HG03469 (cell line): ENCODE measurements around the gene SUPT3H.
"Not testable (repeated sequence)": the region's sequence is repeated elsewhere in the genome, so short reads cannot be mapped to it uniquely, and the experiment has no call there.

Experiments used
- ATAC-seq: cut with Tn5 transposase; IDR thresholded peaks from one replicate; pipeline ENCODE4 v1.9.1; 2021; ENCODE audit warnings: mild to moderate bottlenecking, moderate library complexity, moderate number of reproducible peaks; ENCODE audit not compliant: unreplicated experiment

SUPT3H gene

DNA sequence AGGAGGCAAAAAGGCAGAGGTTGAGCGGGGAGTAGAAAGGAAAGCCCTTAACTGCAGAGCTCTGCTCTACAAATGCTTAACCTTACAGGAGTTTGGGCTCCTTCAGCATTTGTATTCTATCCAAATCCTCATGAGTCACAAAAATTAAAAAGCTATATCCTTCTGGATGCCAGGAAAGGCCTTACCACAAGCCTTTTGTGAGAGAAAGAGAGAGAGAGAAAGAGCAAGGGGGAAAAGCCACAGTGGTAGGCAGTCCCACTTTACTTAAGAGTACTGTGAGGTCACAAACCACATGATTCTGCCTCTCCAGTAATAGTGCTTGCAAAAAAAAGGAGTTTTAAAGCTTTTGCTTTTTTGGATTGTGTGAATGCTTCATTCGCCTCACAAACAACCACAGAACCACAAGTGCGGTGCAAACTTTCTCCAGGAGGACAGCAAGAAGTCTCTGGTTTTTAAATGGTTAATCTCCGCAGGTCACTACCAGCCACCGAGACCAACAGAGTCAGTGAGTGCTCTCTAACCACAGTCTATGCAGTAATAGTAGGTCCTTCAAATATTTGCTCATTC is 49.7 kb downstream of the SUPT3H start, which contains the start of gene RUNX2:
Gene RUNX2 (plus strand): TSS at position 375 of the 567 bp plus-strand sequence. CDS start 397 bp downstream, outside the sequence.
- ATAC-seq, result no peak

DNA sequence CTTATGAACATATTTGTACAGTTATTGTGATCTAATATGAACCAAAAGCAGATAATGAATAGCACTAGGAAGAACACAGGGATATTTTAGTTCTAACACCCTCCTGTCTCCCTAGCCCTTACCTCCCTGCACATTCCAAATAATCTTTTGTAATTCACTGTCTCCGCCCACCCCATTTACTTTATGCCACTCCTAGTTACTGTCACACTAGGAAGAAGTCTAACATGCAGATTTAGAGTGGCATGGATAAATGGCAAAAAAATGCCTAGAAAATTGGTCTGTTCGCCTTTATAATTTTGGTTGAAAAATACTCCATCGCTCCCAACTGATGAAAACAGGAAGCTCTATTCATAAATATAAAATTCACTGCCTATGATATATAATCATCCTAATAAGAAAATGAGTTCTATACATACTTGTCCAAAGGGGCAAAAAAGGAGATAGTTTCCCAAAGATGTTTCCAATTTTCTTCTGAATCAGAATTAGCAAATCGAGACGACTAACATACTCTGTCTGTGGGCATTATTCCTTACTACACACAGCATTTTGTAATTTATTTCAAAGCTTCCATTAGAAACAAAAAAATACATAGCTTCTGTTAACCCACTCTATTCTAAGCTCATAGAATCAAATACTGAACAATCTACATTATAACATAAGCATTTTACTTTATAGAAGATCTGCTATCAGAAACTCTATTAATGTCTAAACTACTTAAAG is 50.9 kb downstream of the SUPT3H start:
- no peak for ATAC-seq

DNA sequence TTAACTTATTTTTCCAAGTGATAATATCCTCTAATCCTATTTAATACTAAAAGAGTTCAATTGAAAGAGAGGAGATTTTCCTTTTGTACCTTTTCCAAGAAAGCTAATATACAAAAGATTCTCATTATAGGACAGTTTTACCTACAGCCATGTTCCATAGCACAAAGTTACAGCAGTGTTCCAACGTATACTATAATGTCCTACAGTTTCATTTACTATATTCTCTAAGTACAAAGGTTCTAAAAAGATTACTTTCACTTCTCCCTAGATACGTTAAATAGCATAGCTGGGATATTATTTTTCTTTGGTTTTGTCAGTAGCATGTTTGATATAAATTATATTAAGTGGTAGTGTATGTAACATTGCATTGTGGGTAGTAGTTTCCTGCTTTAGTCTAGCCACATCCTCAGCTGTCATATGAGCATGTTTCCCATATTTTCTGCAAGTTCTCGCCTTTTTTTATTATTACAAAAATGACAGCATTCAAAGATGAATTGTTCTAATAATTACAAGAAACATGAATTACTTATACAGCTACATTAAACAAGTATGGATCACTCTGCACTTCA is 54.0 kb downstream of the SUPT3H start:
- no peak for ATAC-seq

DNA sequence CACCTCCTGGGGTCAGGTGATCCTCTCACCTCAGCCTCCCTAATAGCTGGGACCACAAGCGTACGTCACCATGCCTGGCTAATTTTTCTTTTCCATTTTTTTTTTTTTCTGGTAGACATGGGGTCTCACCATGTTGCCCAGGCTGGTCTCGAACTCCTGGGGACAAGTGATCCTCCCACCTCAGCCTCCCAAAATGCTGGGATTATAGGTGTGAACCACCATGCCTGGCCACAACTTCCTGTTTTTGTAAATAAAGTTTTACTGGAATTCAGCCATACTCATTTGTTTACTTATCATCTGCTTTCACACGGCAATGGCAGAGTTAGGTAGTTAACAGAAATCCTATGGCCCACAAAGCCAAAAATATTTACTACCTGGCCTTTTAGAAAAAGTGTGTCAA is 57.4 kb downstream of the SUPT3H start:
- no peak for ATAC-seq

DNA sequence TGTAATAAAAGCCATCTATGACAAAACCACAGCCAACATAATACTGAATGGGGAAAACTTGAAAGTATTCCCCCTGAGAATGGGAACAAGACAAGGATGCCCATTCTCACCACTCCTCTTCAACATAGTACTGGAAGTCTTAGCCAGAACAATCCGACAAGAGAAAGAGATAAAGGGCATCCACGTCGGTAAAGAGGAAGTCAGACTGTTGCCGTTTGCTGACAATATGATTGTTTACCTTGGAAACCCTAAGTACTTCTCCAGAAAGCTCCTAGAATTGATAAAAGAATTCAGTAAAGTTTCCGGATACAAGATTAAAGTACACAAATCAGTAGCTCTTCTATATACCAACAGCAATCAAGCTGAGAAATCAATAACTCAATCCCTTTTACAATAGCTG is 63.6 kb downstream of the SUPT3H start:
- no peak for ATAC-seq

DNA sequence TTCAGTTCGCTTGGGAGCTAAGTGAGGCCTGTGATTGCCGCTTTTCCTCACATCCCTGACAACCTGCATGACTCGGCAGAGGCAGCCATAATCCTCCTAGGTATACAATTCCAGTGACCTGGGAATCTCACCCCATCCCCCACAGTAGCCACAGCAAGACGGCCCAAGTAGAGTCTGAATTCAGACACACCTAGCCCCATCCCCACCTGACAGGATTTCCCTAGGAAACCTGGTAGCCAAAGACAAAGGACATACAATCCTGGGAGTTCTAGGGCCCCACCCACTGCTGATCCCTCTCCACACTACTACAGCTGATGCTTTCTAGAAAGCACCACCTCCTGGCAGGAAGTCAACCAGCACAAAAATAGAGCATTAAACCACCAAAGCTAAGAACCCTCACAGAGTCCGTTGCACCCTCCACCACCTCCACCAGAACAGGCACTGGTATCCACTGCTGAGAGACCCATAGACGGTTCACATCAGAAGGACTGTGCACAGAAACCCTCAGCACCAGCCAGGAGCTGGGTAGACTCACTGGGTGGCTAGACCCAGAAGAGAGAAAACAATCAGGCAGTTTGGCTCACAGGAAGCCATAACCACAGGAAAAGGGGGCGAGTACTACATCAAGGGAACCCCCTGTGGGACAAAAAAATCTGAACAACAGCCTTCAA is 67.5 kb downstream of the SUPT3H start:
- ATAC-seq, result no peak

DNA sequence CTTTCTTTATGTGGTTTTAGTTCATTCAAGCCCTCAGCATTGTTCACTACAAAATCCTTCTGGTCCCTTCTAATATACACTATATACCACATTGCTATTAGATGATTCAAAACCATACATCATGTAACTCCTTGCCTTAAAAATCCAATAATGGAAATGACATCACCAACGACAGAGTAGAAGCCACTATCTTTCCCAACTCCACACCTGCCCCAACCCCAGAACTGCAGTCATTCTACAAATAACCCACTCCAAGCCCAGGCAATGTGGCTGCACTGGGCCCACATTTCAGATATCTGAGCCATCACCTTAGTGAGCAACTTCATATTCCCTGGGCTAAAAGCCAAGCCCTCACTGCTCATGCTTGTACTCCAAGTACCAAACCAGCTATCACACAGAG is 72.2 kb downstream of the SUPT3H start:
- ATAC-seq, result no peak

DNA sequence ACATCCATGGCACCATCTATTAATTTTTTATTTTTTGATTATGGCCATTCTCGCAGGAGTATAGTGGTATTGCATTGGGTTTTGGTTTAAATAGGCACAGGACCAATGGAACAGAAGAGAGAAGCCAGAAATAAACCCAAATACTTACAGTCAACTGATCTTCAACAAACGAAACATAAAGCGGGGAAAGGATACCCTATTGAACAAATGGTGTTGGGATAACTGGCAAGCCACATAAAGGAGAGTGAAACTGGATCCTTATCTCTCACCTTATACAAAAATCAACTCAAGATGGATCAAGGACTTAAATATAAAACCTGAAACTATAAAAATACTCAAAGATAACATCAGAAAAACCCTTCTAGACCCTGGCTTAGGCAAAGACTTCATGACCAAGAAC is 74.9 kb downstream of the SUPT3H start:
- no peak for ATAC-seq

DNA sequence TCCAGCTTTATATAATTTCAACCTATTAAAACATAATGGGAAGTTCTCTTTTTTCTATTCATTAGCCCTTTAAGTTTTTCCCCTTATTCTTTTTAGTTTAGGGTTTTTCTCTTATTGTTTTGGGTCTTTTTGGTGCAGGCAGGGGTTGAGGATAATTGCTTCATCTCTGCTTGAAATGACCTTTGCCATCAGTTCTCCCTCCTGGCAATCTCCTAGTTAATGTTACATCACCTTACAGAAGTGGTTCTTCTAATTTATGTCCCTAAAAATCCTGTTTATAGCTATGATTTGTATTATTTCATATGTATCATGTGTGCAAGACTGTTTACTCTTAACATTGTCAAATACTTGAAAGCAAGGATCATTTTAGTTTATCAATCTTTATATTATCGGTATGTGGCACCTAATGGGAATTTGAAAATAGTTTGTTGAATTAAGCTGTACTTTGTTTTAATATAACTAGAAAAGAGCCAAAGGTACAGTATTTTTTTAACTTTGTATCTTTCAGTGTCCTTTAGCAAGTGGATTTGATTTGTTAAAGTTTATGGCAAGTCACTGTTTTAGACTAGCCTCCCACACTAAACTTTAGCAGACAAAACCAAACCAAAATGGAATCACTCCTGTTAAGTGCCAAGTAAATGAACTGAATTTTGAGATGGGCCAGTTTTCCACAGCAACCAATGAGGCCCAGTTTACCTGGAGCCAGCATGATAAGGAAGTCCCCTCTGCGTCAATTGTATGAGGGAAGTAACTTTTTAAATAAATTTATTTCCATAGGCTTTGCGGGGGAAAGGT is 76.2 kb downstream of the SUPT3H start:
- ATAC-seq, result no peak

DNA sequence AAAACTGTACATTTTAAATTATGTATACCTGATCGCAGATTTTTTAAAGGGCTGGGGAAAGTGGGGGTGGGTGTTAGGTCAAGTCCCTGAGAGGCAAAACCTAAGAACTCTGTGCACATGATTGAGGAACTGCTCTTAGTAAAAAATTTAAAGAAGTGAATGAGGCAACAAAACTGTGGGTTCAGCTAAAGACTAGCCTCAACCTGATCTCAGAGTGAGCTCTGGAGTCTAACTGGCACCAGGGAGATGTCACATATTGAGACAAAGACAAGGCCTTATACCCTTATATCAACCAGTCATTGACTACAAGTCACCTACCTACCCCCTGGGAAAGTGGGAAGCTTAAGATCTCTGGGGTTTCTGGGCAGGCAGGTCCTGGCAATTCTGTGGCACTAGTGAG is 77.0 kb downstream of the SUPT3H start:
- ATAC-seq, result no peak

DNA sequence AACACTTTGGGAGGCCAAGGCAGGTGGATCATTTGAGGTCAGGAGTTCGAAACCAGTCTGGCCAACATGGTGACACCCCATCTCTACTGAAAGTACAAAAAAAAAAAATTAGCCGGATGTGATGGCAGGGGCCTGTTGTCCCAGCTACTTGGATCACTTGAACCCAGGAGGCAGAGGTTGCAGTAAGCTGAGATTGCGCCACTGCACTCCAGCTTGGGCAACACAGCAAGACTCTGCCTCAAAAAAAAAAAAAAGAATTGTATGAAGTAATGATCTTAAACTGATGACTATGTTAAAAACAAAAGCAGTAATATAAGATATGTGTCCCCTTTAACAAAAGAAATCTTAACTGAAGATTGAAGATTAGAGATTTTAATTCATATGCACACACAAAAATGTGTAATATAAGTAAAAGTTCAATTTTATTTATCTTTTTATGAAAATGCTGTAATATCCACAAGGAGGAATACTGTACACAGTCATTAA is 78.6 kb downstream of the SUPT3H start:
- no peak for ATAC-seq

DNA sequence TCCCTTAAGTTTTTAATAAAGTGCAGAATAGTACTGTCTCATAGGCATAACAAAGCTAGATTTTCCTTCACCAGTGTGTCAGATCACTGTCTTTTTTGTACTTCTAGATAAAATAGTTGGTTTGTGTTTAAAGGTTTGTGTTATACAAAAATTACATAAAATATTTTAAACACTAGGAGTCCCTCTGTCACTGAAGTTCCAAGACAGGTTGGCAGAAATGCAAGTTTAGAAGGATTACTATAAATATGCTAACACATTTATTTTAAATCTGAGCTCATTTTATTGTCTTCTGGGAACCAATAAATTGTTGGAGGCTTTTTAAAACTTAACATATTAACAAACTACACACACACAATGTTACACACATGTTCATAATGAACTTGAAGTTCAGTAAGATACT is 80.4 kb downstream of the SUPT3H start:
- no peak for ATAC-seq

DNA sequence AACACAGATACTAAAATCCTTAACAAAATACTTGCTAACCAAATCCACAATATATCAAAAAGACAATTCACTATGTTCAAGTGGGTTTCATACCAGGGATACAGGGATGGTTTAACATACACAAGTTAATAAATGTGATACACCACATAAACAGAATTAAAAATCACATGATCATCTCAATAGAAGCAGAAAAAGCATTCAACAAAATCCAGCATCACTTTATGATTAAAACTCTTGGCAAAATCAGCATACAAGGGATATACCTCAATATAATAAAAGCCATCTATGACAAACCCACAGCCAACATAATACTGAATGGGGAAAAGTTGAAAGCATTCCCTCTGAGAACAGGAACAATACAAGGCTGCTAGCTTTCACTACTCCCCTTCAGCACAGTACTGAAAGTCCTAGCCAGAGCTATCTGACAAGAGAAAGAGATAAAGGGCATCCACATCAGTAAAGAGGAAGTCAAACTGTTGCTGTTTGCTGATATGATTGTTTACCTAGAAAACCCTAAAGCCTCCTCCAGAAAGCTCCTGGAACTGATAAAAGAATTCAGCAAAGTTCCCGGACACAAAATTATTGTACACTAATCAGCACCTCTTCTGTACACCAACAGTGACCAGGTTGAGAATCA is 83.6 kb downstream of the SUPT3H start:
- ATAC-seq, result not testable (repeated sequence)

DNA sequence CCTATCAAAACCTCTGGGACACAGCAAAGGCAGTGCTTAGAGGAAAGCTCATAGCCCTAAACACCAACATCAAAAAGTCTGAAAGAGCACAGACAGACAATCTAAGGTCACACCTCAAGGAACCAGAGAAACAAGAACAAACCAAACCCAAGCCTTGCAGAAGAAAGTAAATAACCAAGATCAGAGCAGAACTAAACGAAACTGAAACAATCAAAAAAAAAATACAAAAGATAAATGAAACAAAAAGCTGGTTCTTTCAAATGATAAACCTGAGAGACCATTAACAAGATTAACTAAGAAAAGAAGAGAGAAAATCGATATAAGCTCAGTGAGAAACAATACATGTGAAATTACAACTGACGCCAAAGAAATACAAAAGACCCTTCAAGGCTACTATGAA is 84.4 kb downstream of the SUPT3H start:
- ATAC-seq, result no peak

DNA sequence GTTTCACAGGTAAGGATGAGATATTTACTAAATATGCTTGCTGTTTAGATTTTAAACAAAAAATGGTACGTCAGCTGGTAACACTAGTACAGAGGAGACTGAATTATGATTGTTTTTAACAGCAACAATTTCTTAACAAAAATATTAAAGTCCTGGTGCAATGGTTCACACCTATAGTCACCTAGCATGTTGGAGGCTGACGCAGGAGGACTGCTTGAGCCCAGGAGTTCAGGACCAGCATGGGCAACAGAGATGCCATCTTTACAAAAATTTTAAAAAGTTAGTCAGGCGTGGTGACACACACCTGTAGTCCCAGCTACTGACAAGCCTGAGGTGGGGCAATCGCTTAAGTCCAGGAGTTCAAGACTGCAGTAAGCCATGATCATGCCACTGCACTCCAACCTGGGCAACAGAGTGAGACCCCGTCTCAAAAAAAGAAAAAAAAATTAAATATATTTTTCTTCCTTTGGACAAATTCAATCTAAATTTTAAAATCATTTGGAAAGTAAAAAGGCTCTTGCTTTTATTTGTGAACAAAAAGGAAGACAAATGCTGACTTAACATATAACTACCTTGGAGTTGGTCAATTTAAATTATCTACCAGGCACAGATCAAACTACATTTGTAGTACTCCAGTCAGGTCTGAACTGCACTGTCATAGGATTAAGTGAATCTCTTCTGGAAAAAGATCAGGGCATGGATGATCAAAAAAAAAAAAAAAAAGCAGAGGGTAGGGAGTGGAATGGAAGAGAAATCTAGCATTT is 87.8 kb downstream of the SUPT3H start:
- no peak for ATAC-seq

DNA sequence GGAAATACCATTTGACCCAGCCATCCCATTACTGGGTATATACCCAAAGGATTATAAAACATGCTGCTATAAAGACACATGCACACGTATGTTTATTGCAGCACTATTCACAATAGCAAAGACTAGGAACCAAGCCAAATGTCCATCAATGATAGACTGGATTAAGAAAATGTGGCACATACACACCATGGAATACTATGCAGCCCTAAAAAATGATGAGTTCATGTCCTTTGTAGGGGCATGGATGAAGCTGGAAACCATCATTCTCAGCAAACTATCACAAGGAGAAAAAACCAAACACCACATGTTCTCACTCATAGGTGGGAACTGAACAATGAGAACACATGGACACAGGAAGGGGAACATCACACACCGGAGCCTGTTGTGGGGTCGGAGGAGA is 91.0 kb downstream of the SUPT3H start:
- not testable (repeated sequence) for ATAC-seq

DNA sequence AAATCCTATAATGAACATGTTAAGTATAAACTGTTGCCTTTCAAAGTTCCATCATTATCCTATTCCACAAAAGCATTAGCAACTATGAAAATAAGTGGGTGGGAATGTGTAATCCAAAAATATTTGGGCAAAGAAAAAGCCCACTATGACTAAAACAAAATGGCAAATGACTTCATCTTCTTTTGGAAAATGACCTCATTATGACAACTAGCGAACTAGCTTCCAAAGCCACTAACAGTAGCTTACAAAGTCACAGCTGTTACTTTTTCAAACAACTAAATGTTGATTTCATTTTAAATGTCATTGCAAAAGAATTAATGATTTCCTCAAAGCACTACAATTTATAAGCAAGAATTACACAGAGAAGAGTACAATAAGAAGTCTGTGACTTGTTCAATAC is 99.4 kb downstream of the SUPT3H start:
- no peak for ATAC-seq

DNA sequence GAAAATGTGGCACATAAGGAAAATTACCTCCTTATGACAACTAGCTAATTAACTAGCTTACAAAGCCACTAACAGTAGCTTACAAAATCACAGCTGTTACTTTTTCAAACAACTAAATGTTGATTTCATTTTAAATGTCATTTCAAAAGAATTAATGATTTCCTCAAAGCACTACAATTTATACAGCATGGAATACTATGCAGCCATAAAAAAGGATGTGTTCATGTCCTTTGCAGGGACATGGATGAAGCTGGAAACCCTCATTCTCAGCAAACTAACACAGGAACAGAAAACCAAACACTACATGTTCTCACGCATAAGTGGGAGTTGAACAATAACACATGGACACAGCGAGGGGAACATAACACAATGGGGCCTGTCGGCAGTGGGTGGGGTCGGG is 100.0 kb downstream of the SUPT3H start:
- ATAC-seq, result not testable (repeated sequence)

DNA sequence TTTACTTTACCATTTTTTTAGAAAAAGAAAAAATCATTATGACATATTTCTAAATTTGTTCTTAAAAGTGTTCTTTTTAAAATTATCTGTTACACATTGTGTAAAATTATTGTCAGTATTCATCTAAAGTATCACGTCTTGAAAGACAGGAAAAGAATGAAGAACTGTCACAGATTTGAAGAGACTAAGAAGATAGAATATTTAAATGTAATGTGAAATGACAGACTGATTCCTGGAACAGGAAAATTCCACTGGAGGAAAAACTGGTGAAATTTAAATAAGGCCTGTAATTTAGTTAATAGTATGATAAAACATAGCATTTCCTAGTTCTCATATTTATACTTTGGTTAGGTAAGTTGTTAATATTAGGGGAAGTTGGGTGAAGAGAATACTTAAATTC is 102.4 kb downstream of the SUPT3H start:
- ATAC-seq, result no peak

DNA sequence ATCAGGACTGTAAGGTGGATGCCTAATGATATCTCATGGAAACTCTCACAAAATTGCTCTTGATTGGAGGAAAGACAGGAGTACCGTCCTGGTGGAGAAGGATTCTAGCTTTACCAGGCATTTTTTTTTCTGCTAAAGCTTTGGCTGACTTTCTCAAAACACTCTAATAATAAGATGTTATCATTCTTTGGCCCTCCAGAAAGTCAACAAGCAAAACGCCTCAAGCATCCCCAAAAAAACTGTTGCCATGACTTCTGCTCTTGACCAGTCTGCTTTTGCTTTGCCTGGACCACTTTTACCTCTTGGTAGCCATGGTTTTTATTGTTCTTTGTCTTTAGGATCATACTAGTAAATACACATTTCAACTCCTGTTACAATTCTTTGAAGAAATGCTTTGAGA is 105.1 kb downstream of the SUPT3H start:
- ATAC-seq, result no peak
